ENCODE data around the gene ZRANB3. TPM values are rescaled to one million over a fixed set of nuclear protein-coding genes. Genes with fewer than 3 reads are reported as not detected.

ZRANB3 gene
- total RNA-seq, 2 experiments from 2014 or later = 13.4 to 16.2 TPM

DNA sequence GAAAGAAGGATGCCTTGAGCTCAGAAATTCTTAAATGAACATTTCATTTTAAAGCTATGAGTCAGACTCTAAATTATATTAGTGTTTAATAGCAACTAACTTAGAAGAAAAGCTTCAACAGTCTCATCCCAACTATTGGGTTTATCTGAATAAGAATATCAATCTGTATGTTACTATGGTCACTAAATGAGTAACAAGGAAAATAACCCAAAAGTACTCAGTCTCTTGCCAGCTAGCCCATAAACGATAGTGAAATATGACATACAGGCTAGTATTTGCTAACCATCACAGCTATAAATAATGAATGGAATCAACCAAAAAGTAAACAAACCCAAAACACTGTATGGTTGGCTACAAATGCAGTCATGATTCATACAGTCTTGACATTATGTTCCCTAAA lies 304.1 kb downstream of the ZRANB3 start:
- CTCF ChIA-PET = no interaction called here
- Mint-ChIP-seq H3K9me3 (no peaks in the 10 kb centered on the region), H3K27me3 (no peaks in the 10 kb centered on the region), H3K4me1 (ENCODE audit: low read depth) (no peaks in the 10 kb centered on the region), H3K27ac (no peak overlapping the region), H3K4me3 (no peak overlapping the region), H3K36me3 (peaks cover 8% of the 10 kb centered on the region)
- DNase-seq = no peak
- intact Hi-C loops (cut with micrococcal nuclease) = no loop called here
- POLR2A ChIA-PET = no interaction called here

DNA sequence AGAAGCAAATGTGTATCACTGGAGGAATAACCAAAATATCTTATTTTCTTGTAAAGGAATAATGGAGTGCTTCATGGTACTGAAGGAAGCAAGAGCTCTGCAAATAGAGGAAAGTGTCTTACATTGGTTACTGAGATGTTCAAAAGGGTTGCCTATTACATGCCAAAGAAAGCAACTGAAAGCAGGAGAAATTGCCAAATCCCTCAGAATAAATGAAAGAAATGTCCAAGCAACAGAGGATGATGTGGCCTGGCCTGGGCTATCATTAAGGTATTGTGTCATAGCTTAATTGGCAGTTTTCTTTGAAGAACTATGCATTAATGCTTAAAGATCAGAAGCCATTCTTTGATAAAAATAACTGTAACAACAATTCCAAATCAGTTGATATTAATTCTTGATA lies 305.2 kb downstream of the ZRANB3 start:
- Mint-ChIP-seq H3K27ac (no peak overlapping the region), H3K4me1 (ENCODE audit: low read depth) (no peaks in the 10 kb centered on the region), H3K36me3 (peaks cover 9% of the 10 kb centered on the region), H3K9me3 (no peaks in the 10 kb centered on the region), H3K27me3 (no peaks in the 10 kb centered on the region), H3K4me3 (no peak overlapping the region)
- intact Hi-C loops (cut with micrococcal nuclease) = no loop called here
- POLR2A ChIA-PET = no interaction called here
- CTCF ChIA-PET = no interaction called here
- DNase-seq = no peak

DNA sequence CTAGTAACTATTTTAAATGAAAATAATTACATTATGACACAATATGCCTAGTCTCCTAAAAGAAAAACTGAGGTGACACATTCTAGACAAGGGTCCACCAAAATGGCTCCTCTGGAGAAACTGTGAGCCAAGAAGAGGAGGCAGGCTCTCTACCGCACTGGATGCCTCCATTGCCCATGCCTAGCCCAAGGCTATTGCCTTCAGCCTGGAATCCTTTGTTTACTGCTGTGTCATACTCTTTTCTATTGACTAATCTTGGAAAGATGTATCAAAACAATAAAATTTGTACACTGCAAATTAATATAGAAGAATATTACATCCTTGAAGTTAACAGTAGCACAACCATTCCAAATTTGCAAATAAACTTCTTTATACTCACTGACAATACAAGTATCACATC lies 311.8 kb downstream of the ZRANB3 start:
- no peak for DNase-seq
- ChIA-PET POLR2A (no interaction called here), CTCF (no interaction called here)
- H3K4me3 Mint-ChIP-seq = no peak overlapping the region
- H3K9me3 Mint-ChIP-seq = no peaks in the 10 kb centered on the region
- no peaks in the 10 kb centered on the region for H3K4me1 Mint-ChIP-seq (ENCODE audit: low read depth)
- peaks cover 2% of the 10 kb centered on the region for H3K36me3 Mint-ChIP-seq
- H3K27ac Mint-ChIP-seq = no peak overlapping the region
- intact Hi-C loops (cut with micrococcal nuclease) = no loop called here
- no peaks in the 10 kb centered on the region for H3K27me3 Mint-ChIP-seq

DNA sequence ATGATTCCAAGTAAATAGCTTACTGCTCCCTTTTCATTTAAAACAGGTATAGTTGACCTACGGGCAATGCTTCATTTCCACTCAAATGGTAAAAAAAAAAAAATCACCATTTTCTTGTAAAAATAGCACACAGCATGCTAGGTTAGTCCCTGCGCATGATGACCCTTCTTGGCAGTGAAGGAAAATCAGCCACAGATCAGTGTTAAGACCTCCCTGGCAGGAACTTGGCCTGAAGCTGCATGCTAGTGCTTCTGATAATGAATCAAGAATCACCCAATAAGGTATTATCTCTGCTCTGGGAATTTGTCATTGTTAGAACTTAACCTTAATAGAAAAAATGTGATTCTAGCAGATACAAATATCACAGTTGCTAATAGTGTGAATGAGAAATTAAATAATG lies 312.6 kb downstream of the ZRANB3 start:
- no peaks in the 10 kb centered on the region for H3K27me3 Mint-ChIP-seq
- H3K36me3 Mint-ChIP-seq = peaks cover 2% of the 10 kb centered on the region
- no peak for DNase-seq
- intact Hi-C loops (cut with micrococcal nuclease) = no loop called here
- no peak overlapping the region for H3K27ac Mint-ChIP-seq
- ChIA-PET POLR2A (no interaction called here), CTCF (no interaction called here)
- H3K9me3 Mint-ChIP-seq = no peaks in the 10 kb centered on the region
- H3K4me3 Mint-ChIP-seq = no peak overlapping the region
- H3K4me1 Mint-ChIP-seq (ENCODE audit: low read depth) = no peaks in the 10 kb centered on the region

DNA sequence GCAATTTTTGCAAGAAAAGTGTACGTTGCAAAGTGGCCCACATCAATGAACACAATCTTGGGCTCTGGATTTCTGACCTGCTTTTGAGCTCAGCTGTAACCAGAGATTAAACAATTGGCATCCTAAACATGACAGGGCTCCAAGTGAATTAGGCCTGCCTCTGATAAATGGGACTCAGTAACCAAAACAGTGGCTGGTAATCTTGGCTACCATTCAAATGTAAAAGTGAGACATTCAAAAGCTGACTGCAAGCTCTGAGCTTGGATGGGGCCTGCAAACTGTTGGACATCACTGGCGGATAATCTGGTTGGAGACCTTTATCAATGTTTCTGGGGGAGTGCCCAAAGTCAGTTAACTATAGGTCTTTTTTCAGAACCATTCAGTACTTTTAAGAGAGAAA lies 318.3 kb downstream of the ZRANB3 start:
- no peak for DNase-seq
- CTCF ChIA-PET = no interaction called here
- Mint-ChIP-seq H3K36me3 (no peaks in the 10 kb centered on the region), H3K4me1 (ENCODE audit: low read depth) (no peaks in the 10 kb centered on the region), H3K9me3 (no peaks in the 10 kb centered on the region), H3K4me3 (no peak overlapping the region), H3K27ac (no peak overlapping the region), H3K27me3 (no peaks in the 10 kb centered on the region)
- intact Hi-C loops (cut with micrococcal nuclease) = no loop called here
- POLR2A ChIA-PET = no interaction called here

DNA sequence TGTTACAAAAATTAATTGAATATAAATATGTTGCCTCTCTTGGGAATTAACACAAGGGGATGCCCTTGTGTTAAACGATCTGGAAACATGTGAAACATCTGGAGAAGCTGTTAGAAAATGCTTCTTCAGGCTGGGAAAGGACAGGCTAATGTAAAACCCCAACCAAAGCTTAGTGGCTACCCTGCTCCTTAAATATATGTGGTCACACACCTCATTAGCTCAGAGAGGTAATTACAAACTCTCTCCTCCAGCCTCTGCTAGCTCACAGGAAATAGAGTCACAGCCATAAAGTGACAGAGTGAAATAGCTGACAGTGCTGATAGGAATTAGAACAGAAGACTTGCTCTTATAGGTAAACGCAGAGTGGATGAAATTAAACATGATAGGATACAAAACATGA lies 323.0 kb downstream of the ZRANB3 start:
- no peaks in the 10 kb centered on the region for H3K27me3 Mint-ChIP-seq
- no peak overlapping the region for H3K27ac Mint-ChIP-seq
- POLR2A ChIA-PET = interaction anchor here (0.5 kb wide), 1 partner anchor 300 kb away, joined by 3 read pairs; no protein-coding TSS in a partner anchor
- intact Hi-C loops (cut with micrococcal nuclease) = no loop called here
- no peaks in the 10 kb centered on the region for H3K9me3 Mint-ChIP-seq
- H3K36me3 Mint-ChIP-seq = no peaks in the 10 kb centered on the region
- no peak overlapping the region for H3K4me3 Mint-ChIP-seq
- CTCF ChIA-PET = interaction anchor here (0.6 kb wide), 1 partner anchor 341 kb away, joined by 3 read pairs; no protein-coding TSS in a partner anchor
- H3K4me1 Mint-ChIP-seq (ENCODE audit: low read depth) = no peaks in the 10 kb centered on the region
- DNase-seq = no peak

DNA sequence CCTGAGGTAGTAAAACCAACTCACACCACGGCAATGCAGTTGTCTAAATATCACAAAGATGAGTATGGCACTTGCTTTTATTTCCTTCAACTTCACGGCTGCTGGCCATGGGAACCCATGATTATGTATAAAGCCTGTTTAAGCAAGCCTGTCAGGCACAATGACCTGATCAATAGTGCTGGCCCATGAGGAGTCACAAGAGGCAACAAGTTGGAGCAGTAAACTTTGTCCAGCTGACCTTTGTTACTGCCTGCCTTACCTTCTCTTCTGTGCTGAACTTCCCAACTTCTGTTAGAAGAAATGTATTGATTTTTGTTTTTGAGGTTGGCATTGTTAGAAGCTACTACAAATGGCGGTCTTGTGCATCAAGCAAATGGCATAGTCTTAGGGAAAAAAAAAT lies 327.1 kb downstream of the ZRANB3 start:
- ChIA-PET CTCF (no interaction called here), POLR2A (no interaction called here)
- no peak overlapping the region for H3K27ac Mint-ChIP-seq
- H3K4me1 Mint-ChIP-seq (ENCODE audit: low read depth) = no peaks in the 10 kb centered on the region
- intact Hi-C loops (cut with micrococcal nuclease) = no loop called here
- H3K9me3 Mint-ChIP-seq = no peaks in the 10 kb centered on the region
- no peak overlapping the region for H3K4me3 Mint-ChIP-seq
- H3K36me3 Mint-ChIP-seq = peaks cover 5% of the 10 kb centered on the region
- H3K27me3 Mint-ChIP-seq = no peaks in the 10 kb centered on the region
- no peak for DNase-seq

DNA sequence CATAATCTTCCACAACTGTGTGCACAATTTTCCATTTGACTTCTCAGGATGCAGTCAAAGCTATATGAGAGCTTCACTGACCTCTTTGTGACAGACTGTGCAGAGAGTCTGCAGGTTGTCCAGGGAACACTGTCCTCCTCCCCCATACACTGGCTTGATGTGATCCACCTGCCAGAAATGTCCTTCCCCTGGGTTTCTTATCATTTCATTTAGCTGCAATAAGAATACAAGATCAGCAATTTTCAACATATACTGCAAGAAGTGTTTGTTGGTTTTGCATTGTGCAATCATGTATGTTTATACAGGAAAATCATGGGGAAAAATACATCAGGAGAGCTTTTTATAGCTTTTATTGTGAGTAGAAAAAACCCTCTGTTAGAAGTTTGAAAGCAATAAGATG lies 328.3 kb downstream of the ZRANB3 start:
- CTCF ChIA-PET = no interaction called here
- no peak overlapping the region for H3K27ac Mint-ChIP-seq
- H3K4me3 Mint-ChIP-seq = no peak overlapping the region
- H3K27me3 Mint-ChIP-seq = no peaks in the 10 kb centered on the region
- intact Hi-C loops (cut with micrococcal nuclease) = no loop called here
- H3K9me3 Mint-ChIP-seq = no peaks in the 10 kb centered on the region
- no peak for DNase-seq
- peaks cover 5% of the 10 kb centered on the region for H3K36me3 Mint-ChIP-seq
- no peaks in the 10 kb centered on the region for H3K4me1 Mint-ChIP-seq (ENCODE audit: low read depth)
- POLR2A ChIA-PET = no interaction called here

DNA sequence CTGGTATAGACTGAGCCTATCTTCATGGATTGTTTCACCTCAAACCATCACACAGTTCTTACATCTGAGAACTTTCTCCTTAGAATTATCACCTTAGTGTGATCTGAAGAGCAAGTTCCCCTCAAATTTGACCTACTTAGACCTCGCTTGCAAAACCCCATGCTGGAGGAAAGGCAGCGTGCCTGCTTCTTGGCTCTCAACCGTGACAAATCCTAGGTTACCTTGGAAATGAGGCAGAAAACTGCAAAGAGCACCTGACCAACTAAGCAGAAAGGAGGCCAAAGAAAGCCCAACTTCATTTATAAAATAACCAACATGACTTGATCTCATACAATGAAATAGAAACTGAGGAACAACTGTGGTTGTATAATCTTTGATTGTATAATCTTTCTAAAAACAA lies 332.5 kb downstream of the ZRANB3 start:
- POLR2A ChIA-PET = no interaction called here
- DNase-seq = no peak
- Mint-ChIP-seq H3K9me3 (peaks cover 4% of the 10 kb centered on the region), H3K4me1 (ENCODE audit: low read depth) (no peaks in the 10 kb centered on the region), H3K4me3 (no peak overlapping the region), H3K27ac (no peak overlapping the region), H3K27me3 (no peaks in the 10 kb centered on the region), H3K36me3 (peaks cover 5% of the 10 kb centered on the region)
- intact Hi-C loops (cut with micrococcal nuclease) = no loop called here
- CTCF ChIA-PET = no interaction called here

DNA sequence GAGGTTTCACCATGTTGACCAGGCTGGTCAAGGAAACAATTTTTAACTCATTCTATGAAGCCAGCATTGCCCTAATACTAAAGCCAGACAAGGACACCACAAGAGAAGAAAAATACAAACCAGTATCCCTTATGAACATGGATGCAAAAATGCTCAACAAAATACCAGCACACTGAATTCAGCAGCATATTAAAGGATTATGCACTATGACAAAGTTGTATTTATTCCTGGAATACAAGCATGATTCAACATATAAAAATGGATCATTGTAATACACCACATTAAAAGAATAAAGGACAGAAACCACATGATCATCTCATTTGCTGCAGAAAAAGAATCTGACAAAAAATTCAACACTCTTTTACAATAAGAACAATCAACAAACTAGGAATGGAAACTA lies 340.2 kb downstream of the ZRANB3 start:
- Mint-ChIP-seq H3K27me3 (no peaks in the 10 kb centered on the region), H3K27ac (no peak overlapping the region), H3K4me1 (ENCODE audit: low read depth) (no peaks in the 10 kb centered on the region), H3K36me3 (peaks cover 6% of the 10 kb centered on the region), H3K4me3 (no peak overlapping the region), H3K9me3 (peaks cover 28% of the 10 kb centered on the region)
- ChIA-PET CTCF (no interaction called here), POLR2A (no interaction called here)
- no peak for DNase-seq
- intact Hi-C loops (cut with micrococcal nuclease) = no loop called here

DNA sequence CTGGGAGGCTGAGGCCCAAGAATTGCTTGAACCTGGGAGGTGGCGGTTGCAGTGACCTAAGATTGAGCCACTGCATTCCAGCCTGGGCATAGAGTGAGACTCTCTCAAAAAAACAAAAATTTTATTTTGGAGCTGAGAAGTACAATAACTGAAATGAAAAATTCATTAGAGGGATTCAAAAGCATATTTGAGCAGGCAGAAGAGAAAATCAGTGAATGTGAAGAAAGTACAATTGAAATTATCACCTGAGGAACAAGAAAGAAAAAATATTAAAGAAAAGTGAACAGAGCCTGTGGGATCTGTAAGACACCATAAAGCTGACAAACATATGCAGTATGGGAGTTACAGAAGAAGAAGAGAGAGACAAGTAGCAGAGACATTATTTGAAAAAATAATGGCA lies 341.9 kb downstream of the ZRANB3 start:
- no peak for DNase-seq
- peaks cover 7% of the 10 kb centered on the region for H3K36me3 Mint-ChIP-seq
- H3K9me3 Mint-ChIP-seq = peaks cover 26% of the 10 kb centered on the region
- no peak overlapping the region for H3K27ac Mint-ChIP-seq
- no peaks in the 10 kb centered on the region for H3K27me3 Mint-ChIP-seq
- H3K4me1 Mint-ChIP-seq (ENCODE audit: low read depth) = no peaks in the 10 kb centered on the region
- H3K4me3 Mint-ChIP-seq = no peak overlapping the region
- intact Hi-C loops (cut with micrococcal nuclease) = no loop called here
- ChIA-PET CTCF (no interaction called here), POLR2A (no interaction called here)

DNA sequence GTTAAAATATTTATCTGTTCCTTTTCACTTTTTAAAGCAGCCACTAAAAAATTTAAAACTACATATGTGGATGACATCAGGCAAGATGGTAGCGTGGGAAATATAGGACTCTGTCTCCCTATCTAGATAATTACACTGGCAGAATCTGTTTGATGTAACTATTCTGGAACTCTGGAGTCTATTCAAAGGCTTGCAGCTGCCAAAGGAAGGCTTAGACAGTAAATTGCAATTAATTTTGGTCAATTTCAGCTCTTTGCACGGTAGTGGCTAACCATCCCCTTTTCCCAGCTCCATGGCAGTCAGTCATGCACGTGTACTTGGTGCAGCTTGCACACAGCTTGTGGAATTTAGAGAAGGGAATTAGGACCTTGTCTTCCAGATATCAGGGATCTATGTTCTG lies 343.7 kb downstream of the ZRANB3 start:
- no peaks in the 10 kb centered on the region for H3K27me3 Mint-ChIP-seq
- peaks cover 21% of the 10 kb centered on the region for H3K9me3 Mint-ChIP-seq
- no peak overlapping the region for H3K4me3 Mint-ChIP-seq
- DNase-seq = no peak
- intact Hi-C loops (cut with micrococcal nuclease) = no loop called here
- ChIA-PET POLR2A (no interaction called here), CTCF (no interaction called here)
- H3K4me1 Mint-ChIP-seq (ENCODE audit: low read depth) = no peaks in the 10 kb centered on the region
- H3K36me3 Mint-ChIP-seq = peaks cover 7% of the 10 kb centered on the region
- no peak overlapping the region for H3K27ac Mint-ChIP-seq

DNA sequence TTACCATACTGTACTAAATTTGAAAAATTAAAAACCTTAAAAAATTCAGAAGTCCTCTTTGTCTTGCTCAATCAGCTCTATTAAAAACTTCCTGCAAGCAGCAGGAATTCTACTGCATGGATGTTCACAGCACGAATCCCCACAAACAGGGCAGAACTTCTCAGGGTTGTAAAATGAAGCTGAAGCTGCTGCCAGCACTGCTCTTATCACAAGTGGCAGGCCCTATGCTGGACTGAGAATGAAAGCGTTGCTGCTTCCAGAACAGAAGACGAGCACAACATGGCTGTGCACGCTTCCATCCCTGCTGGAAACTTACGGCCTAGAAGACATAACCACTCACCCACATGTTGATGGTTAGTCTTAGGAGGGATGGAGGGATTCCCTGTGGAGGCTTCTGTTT lies 345.0 kb downstream of the ZRANB3 start:
- ChIA-PET POLR2A (no interaction called here), CTCF (no interaction called here)
- no peak for DNase-seq
- peaks cover 18% of the 10 kb centered on the region for H3K9me3 Mint-ChIP-seq
- H3K27me3 Mint-ChIP-seq = no peaks in the 10 kb centered on the region
- H3K4me1 Mint-ChIP-seq (ENCODE audit: low read depth) = no peaks in the 10 kb centered on the region
- H3K36me3 Mint-ChIP-seq = peaks cover 5% of the 10 kb centered on the region
- intact Hi-C loops (cut with micrococcal nuclease) = no loop called here
- H3K27ac Mint-ChIP-seq = no peak overlapping the region
- H3K4me3 Mint-ChIP-seq = no peak overlapping the region

DNA sequence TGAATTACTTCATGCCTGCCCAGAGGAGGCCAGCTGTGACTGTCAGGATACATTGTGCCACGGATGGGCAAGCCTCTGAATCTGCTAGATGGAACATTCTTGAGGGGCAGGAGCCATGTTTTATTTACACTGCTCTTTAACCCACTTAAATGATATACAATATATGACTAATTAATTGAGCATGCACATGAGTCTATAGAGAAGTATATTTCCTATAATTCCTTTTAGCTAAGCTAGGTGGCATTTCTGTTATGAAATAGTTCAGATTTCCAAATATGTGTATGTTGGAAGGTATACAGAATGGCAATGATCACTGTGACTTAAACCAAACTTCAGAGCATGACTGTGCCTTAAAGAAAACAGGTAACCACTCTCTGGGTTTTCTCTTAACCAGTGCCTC lies 347.2 kb downstream of the ZRANB3 start:
- POLR2A ChIA-PET = no interaction called here

More for the DNA sequence above, 347.2 kb downstream of the ZRANB3 start:
- Mint-ChIP-seq H3K27ac (no peak overlapping the region), H3K27me3 (no peaks in the 10 kb centered on the region), H3K36me3 (peaks cover 5% of the 10 kb centered on the region), H3K9me3 (peaks cover 5% of the 10 kb centered on the region), H3K4me3 (no peak overlapping the region), H3K4me1 (ENCODE audit: low read depth) (no peaks in the 10 kb centered on the region)
- intact Hi-C loops (cut with micrococcal nuclease) = no loop called here
- DNase-seq = no peak
- CTCF ChIA-PET = no interaction called here
